Left renal pelvis (tissue), 4 donors: Measurements from ENCODE around the gene SLC25A45. TPM values are rescaled to one million over a fixed set of nuclear protein-coding genes. Genes with fewer than 3 reads are reported as not detected.

ENCODE experiments used
- DNase-seq, 4 donors: peaks; one replicate each; pipeline ENCODE4 v3.0.0-alpha.2; 2013; ENCODE audit warnings: low read depth in 4 of 4, low spot score in 3 of 4
- polyA plus RNA-seq, 4 donors: library from polyadenylated mRNA; unstranded; fragments of 120-200 nt; gene quantifications; one replicate each; pipeline ENCODE4 v1.2.1, GENCODE V29; 2013; ENCODE audit not compliant: insufficient read length in 4 of 4

Gene SLC25A45
- polyA plus RNA-seq, 4 donors = 4.2 to 9.2 (median 6.1) TPM

DNA sequence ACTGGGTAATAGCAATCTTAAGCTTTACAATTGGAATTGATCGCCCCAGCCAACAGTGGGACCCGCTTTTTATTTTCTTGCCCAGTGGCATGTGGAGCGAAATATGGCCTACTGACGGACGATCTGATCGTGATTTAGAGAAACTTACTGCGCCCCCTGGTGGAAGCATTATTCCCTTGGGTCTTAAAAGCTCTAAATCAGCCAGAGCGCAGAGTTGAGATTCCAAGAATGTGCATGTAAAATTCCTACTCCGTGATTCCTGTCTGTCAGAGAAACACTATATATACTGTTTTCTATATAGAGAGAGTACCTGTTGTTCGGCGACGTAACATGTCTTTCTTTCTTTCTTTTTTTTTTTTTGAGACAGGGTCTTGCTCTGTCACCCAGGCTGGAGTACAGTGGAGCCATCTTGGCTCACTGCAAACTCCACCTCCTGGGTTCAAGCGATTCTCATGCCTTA, 52.5 kb downstream of the SLC25A45 start:
- DNase-seq = peak in 2 of 4 donors; percentile 84 to 86

DNA sequence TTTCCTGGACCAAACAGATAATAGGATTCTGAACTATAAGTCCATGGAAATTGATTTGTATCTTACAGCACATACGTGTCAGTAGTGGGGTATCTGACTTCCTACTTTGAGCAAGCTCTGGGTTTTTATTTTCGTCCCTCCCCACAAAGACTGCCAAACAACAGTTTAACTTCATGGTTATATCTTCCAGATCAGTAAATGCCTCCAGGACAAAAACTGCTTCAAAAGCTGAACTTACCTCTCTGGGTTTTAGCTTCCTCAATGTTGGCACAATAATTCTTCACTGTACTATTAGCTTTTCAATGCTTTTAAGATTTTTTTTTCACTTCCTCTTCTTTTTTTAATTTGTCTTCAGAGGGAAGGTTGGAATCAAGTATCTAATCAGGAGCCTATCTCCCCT, 53.0 kb downstream of the SLC25A45 start:
- DNase-seq = no peak

DNA sequence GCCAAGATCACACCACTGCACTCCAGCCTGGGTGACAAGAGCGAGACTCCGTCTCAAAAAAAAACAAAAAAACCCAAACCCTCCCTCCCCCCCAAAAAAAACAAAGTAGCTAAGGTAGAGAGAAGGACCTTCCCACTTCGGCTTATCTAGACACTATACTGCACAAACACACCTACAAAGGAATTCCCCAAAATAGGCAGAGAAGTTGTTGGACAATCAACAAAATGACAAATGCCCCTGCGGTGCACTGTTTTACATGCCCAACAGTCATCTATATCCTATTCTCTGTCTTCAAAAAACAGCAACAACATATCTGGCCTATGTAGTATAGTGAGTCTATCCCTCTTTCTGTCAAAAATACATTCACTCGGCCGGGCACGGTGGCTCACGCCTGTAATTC, 55.4 kb downstream of the SLC25A45 start:
- DNase-seq = no peak

DNA sequence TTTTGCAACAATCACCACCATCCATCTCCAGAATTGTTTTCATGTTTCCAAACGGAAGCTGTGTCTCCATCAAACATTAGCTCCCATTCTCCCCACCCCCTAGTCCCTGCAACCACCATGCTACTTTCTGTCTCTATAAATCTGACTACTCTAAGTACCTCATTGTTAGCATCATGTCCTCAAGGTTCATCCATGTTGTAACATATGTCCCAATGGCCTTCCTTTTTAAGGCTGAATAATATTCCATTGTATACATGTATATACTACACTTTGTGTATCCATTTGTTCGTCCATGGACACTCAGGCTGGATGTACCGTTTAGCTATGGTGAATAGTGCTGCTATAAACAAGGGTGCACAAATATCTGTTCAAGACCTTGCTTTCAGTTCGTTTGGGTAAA, 57.0 kb downstream of the SLC25A45 start:
- DNase-seq = no peak

Other genes starting within 250 kb of the SLC25A45 start
- 10 to 100 TPM; 44.0 to 62.7 (median 55.2) TPM for gene SYVN1, start 248.1 kb downstream of the SLC25A45 start, polyA plus RNA-seq
- gene SPDYC, start 212.4 kb downstream of the SLC25A45 start, polyA plus RNA-seq = not detected
- 100 to 1,000 TPM in 1 of 4 donors, 10 to 100 TPM in 3; 76.5 to 113 (median 88.6) TPM for gene CAPN1, start 200.7 kb downstream of the SLC25A45 start, polyA plus RNA-seq
- 10 to 100 TPM; 24.3 to 30.0 (median 28.3) TPM for gene POLA2, start 120.7 kb downstream of the SLC25A45 start, polyA plus RNA-seq
- gene CDC42EP2, start 67.8 kb downstream of the SLC25A45 start, polyA plus RNA-seq = 10 to 100 TPM in 2 of 4 donors, 1 to 10 TPM in 2; 7.0 to 24.1 (median 11.4) TPM
- gene DPF2, start 48.8 kb downstream of the SLC25A45 start, polyA plus RNA-seq = 100 to 1,000 TPM in 1 of 4 donors, 10 to 100 TPM in 3; 80.6 to 102 (median 88.0) TPM
- under 1 TPM; 0.41 to 0.69 (median 0.55) TPM for gene TIGD3, start 27.9 kb downstream of the SLC25A45 start, polyA plus RNA-seq
- gene FRMD8, start 4.0 kb upstream of the SLC25A45 start, polyA plus RNA-seq = 10 to 100 TPM; 11.2 to 24.4 (median 17.0) TPM
- gene NEAT1, start 40.2 kb upstream of the SLC25A45 start, polyA plus RNA-seq = 100 to 1,000 TPM; 132 to 289 (median 201) TPM
- gene MALAT1, start 116.4 kb upstream of the SLC25A45 start, polyA plus RNA-seq = 100 to 1,000 TPM; 557 to 843 (median 666) TPM
- 10 to 100 TPM; 58.6 to 83.9 (median 59.5) TPM for gene SCYL1, start 142.4 kb upstream of the SLC25A45 start, polyA plus RNA-seq
- gene LTBP3, start 175.7 kb upstream of the SLC25A45 start, polyA plus RNA-seq = 100 to 1,000 TPM; 115 to 360 (median 154) TPM
- 10 to 100 TPM; 43.7 to 60.9 (median 56.4) TPM for gene ZNRD2, start 187.8 kb upstream of the SLC25A45 start, polyA plus RNA-seq
- gene FAM89B, start 189.9 kb upstream of the SLC25A45 start, polyA plus RNA-seq = 10 to 100 TPM; 19.7 to 41.1 (median 28.6) TPM
- 10 to 100 TPM in 3 of 4 donors, 1 to 10 TPM in 1; 10.0 to 29.2 (median 20.2) TPM for gene EHBP1L1, start 193.4 kb upstream of the SLC25A45 start, polyA plus RNA-seq
- under 1 TPM; 0.24 to 0.95 (median 0.46) TPM for gene KCNK7, start 213.2 kb upstream of the SLC25A45 start, polyA plus RNA-seq
- gene MAP3K11, start 231.6 kb upstream of the SLC25A45 start, polyA plus RNA-seq = 10 to 100 TPM; 24.9 to 47.5 (median 34.7) TPM
- gene PCNX3, start 233.1 kb upstream of the SLC25A45 start, polyA plus RNA-seq = 10 to 100 TPM; 20.3 to 37.9 (median 28.1) TPM